GM18951 (cell line): ENCODE data around the gene ESX1.
"Not testable (repeated sequence)": the region's sequence is repeated elsewhere in the genome, so short reads cannot be mapped to it uniquely, and the experiment has no call there.

Experiments used
- POLR2A ChIP-seq: IDR thresholded peaks from 4 replicates; pipeline ENCODE4 v1.6.1; 2011; ENCODE audit warnings: mild to moderate bottlenecking; ENCODE audit not compliant: insufficient read length, insufficient read depth; ENCODE audit errors: extremely low read depth
- in situ Hi-C: fragments of 300-500 bp; cut with MboI; formaldehyde crosslinking; loops from one replicate; pipeline ENCODE4 v1.12.0; 2022; ENCODE audit warnings: low sequenced_read_pairs, mixed read lengths, inconsistent platforms; ENCODE audit not compliant: unreplicated experiment

The ESX1 gene

DNA sequence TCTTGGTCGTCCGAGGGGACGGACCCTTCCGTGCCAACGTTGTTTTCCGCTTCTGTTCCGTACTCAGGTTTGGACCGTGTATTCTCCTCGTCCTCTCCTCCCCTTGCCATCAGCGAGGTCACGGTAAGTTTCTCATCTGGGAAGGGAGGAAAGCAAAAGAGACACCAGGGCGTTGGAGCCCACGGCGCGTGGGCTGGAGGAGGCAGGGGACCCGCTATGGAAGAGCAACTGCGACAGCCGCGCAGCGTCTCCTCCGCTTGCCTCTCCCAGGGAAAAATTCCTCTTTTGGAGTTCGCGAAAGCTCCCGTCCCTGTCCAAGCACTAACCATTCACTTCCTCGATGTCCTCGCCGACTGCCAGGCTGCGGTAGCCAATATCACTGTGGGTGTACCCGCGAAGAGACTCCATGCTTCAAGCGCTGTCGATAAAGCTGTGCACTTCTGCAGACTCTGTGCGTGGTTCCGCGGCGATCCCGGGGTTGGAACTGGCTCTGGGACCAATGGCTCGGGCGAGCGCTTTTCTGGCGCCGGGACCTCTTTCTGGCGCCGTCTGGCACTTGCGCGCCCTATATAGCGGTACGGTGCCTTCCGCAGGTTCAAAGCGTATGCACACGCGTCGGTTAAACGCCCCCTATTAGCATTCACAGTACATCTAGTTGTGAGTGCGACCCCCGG lies at the start of gene ESX1:
Gene ESX1, minus strand, starts transcription at position 492 of the 674 bp plus-strand sequence. Its CDS starts 84 bp downstream, at position 408.
- in situ Hi-C loops = no loop called here
- TF ChIP-seq POLR2A = no peak

DNA sequence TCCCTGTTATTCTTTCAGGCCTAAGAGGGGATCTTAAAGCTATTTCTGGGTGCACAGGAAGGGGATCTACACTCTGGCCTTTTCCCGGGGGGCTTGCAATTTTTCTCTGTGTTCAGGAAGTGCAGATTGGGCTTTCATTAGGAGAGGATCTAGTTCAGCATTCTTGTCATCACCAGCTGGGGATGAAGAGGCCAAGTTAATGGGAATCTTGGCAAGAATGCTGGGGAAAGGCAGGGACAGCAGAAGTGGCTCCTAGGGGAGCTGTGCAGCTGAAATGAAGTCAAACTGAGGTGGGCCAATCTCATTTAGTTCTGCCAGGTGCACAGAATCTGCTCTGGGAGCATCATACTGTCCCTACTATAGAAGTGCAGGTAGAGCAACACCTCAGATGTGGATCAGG lies 40.9 kb upstream of the ESX1 start:
- in situ Hi-C loops = no loop called here
- TF ChIP-seq POLR2A = no peak

DNA sequence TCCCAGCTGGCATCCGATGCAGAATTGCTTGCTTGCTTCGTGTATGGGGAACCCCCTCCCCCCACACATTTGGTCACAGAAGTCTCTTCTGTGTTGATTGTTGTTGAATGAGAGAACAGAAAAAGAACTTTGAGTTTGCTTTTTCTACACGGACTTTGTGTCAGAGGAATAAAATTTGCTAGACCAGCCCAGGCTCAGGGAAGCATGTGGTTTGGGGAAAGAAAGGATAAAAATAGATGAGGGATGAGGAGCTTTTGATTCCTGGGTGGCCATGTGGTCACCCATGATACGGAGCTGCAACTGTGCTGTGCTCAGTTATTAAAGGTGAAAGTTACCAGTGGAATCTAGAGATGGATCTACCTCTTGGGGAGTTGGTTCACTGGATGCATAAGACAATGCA lies 34.2 kb upstream of the ESX1 start:
- in situ Hi-C loops = no loop called here
- no peak for TF ChIP-seq POLR2A

DNA sequence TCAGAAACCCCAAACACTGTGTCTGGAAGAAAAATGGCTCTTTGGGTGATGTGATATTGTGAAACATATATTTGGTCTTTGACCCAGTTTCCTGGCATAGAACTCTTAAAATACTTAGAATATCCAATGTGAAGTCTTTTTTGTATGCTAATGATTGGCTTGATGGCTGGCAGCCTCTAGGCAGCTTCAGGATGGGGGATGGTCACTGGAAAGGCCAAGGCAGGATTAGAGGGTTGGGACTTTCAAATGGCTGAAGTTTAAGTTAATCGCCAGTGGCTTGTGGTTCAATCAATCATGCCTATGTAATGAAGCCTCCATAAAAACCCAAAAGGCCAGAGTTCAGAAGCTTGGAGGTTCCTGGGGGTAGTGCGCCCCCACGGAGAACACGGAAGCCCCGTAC lies 33.5 kb upstream of the ESX1 start:
- in situ Hi-C loops = no loop called here
- no peak for TF ChIP-seq POLR2A

DNA sequence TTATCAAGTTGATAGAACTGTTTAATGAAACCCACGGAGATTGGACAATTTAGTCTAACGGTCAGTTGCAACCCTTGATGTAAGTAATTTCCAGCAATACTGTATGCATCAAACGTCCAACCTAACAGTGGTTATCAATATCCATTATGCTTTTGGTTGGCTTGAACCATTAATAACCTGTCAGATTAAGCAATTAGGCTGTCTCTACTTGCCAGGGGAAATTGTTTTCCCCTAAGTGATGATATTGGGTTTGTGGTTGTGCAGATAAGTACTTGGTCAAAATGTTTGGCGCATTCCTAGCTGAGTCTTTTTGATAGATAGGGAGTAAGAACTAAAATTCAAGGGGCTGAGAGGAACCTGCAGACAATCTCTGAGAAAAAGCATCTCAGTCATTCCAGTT lies 30.5 kb upstream of the ESX1 start:
- no peak for TF ChIP-seq POLR2A
- in situ Hi-C loops = no loop called here

DNA sequence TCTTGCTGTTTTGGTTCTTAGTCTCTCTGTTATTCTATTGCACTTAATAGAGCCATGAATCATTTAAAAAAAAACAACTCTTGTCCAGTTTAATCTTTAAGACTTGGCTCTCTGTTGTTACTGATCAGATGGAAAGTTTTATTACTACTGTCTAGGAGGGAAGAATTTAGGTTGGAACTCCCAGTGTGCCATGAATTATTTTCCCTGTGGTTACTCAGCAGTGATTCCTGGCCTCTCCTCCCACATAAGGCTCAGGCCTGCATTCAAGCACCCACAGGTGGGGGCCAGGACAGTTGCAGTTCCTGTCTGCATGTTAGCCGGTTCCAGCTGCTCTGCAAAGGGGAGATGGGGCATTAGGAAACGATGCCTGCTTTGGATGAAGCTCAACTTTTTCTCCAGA lies 29.8 kb upstream of the ESX1 start:
- in situ Hi-C loops = no loop called here
- no peak for TF ChIP-seq POLR2A

DNA sequence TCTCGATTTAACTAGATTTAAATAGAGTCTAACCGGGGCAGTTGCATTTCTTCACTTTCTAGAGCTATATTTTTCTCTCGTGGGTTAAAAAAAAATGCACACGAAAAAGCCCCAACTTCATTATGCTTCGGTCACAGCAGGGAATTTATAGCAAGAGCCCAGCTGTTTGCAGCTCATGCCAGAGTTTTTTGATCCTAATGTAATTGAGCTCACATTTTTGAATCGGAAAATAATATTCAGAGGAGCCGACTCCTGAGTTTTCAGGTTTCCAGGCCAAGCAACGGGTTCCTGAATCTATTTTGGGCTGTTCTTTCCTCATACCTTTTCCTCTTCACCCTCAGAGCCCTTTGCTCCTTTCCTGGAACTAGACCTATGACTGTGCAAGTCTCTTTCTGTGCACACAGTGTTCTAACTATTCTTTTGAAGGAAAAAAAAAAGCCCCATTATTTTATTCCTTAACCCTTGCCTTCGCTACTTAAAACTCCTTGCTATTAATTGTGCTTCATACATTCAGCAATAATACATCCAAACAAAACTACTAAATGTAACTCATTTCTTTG lies 27.5 kb upstream of the ESX1 start:
- TF ChIP-seq POLR2A = no peak
- in situ Hi-C loops = no loop called here

DNA sequence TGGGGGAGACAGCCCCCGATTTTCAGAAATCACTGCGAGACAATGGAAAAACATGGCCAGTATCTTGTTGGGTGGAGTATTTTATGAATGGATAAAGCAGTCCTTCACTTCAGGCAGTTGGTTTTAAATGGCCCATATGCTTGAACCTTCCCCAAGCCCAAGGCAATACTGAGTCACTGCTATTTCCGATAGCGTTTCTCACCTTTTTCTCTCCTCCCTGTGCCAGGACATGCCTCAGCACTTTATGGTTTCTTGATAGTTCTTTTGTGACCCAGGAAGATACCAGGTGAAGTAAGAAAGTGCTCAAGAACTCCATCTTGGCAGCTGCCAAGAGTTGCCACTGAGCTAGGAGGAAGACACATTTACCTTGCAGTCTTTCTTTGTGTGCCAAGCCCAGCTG lies 26.8 kb upstream of the ESX1 start:
- TF ChIP-seq POLR2A = no peak
- in situ Hi-C loops = no loop called here

DNA sequence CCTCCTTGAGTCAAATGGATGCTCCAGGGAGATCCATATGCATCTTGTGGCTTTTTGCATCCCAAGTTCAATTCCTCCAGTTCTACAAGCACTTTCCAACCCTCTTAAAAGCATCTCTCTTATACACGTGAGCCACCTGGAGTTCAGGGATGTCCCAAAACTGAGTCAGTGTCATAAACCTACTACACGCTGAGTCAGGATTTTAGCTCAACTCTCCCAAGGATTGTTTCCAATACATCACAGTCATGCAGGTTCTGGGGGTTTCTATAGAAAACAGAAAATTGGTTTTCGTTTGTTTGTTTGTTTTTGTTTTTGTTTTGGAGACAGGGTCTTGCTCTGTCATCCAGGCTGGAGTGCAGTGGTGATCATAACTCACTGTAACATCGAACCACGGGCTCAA lies 25.9 kb upstream of the ESX1 start:
- no peak for TF ChIP-seq POLR2A
- in situ Hi-C loops = no loop called here

DNA sequence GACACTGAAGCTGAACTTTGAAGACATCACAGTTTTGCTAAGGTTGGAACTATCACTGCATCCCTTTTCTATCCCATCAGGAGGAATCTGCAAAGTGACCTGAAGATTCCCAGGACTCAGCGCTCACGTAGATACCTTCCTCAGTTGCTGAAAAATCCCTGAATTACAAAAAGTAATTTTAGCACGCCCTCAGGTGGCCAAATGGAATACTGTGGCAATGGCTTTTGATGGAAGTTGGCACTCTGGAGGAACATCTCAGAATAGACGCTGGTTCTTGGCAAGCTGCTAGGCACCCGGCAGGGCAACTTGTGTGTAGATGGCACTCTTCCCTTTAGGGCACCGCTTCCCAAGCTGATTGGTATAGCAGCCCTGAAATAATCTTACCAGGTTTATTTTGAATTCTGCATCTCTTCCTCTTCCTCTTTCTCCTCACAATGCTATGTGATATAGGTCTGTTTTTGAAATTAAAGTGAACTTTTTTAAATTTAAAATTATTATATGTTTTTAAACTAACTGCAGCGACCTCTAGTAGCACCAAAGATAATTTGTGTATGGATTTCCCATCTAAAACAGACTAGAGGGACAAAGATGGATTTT lies 16.3 kb upstream of the ESX1 start:
- no peak for TF ChIP-seq POLR2A

DNA sequence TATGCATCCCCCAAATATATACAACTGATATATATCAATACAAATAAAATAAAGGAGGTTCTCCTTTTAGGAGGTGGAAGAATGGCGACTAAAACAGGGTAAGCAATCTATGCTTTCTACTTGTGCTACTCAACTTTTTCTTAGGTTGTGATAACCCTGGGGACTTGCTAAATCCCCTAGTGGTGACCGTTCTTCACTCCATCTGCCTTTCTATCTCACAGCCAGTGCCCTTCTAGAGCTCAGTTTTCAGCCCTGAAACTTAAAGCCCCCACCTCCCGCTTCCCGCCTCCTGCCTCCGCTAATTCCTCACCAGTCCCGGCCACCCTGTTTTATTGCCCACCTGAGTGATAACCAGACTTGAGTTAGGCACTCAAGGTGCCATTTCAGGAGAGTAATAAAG lies 15.5 kb upstream of the ESX1 start:
- TF ChIP-seq POLR2A = no peak
- in situ Hi-C loops = no loop called here

More for the DNA sequence above, 16.3 kb upstream of the ESX1 start:
- in situ Hi-C loops = no loop called here

DNA sequence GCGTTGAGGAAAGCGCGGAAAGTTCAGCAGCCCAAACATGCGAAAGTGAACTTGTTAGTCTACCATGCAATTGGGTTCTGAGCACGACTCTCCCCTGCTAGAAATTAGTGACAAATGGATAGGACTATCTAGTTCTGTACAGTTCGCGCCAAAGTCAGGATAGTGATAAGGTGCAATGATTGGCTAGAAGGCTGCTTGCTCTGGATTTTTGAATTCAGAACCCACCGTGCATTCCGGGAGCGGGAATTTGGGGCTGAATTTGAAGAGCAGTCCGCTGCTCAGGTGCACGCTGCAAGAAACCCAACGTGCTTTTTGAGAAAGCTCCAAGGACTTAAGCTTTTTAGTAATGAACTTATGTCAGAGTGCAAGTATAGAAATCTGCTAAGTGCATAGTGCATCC lies 732 bp upstream of the ESX1 start:
- in situ Hi-C loops = no loop called here
- no peak for TF ChIP-seq POLR2A

DNA sequence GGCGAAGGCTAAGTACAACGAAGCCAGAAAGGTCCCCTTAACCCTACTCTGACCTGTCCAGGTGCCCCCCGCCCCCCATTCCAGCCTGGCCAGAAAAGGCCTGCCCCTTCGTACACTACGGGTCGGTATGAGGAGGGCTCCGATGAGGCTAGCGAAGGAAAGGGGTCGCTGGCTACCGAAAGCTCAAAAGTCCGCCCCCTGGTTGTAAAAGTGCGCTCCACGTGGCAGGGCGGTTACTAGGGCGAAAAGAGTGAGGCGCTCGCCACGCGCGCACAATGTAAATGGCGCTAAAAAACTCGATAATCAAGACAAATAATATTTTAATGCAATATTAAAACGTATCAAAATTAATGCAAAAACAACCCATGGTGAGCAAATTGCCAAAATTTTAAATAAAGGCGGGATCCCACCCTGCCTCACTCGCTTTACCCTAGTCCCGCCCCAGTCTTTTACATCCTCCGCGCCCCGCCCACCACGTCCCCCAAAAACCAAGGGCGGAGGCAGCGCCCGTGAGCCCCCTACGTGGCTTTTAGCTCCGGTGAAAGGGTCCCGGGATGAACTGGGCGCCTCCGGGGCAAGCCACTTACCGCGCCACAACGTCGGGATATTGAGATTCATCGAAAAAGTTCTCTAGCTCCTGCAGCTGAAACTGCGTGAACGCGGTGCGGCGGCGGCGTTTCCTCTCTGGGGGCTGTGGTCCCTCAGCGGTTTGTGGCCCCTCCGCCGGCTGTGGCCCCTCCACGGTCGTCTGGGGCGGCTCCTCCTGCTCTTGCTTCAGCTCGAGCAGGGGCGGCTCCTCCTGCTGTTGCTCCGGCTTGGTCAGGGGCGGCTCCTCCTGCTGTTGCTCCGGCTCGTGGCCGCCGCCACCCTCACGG lies 929 bp downstream of the ESX1 start:
- no peak for TF ChIP-seq POLR2A

DNA sequence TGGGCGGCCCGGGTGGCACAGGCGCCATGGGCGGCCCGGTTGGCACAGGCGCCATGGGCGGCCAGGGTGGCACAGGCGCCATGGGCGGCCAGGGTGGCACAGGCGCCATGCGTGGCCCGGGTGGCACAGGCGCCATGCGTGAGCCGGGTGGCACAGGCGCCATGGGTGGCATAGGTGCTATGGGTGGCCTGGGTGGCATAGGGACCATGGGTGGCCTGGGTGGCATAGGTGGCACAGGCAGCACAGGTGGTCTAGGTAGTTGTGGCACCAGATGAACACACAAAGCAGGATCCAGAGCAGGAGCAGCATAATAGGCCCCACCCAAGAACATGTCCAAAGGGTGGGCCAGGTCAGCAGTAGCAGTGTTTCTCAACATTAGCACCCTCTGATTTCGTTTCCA lies 4.3 kb downstream of the ESX1 start:
- in situ Hi-C loops = no loop called here
- TF ChIP-seq POLR2A = no peak

More for the DNA sequence above, 929 bp downstream of the ESX1 start:
- in situ Hi-C loops = no loop called here

DNA sequence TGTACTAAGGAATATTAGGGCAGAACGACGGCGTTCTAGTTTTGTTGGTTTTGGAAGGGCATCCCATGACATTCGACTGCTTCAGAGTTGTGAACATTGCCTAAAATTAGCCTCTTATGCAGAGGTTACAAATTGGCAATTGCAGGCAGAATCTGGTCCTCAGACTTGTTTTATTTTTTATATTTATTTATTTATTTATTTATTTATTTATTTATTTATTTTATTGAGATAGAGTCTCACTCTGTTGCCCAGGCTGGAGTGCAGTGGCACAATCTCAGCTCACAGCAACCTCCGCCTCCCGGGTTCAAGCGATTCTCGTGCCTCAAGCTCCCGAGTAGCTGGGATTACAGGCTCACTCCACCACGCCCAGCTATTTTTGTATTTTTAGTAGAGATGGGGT lies 24.7 kb downstream of the ESX1 start:
- in situ Hi-C loops = not testable (repeated sequence)
